Endodermal cell (in vitro differentiated cells): Measurements from ENCODE around the gene CCT2. TPM values are rescaled to one million over a fixed set of nuclear protein-coding genes. Genes with fewer than 3 reads are reported as not detected.

Experiments
- DNase-seq: peaks from one replicate; pipeline ENCODE4 v3.0.0-alpha.2; 2017
- H3K27ac ChIP-seq: 2 replicates; pipeline ENCODE4 v1.5.1; 2013; ENCODE audit warnings: mild to moderate bottlenecking, low read depth, low read length, moderate library complexity
- H3K27me3 ChIP-seq: 2 replicates; pipeline ENCODE4 v1.6.1; 2013; ENCODE audit warnings: mild to moderate bottlenecking, low read length, moderate library complexity; ENCODE audit not compliant: insufficient read depth, control insufficient read depth, poor library complexity, severe bottlenecking
- H3K36me3 ChIP-seq: 2 replicates; pipeline ENCODE4 v1.7.0; 2013; ENCODE audit warnings: mild to moderate bottlenecking, low read length, moderate library complexity; ENCODE audit not compliant: control insufficient read depth, insufficient read depth
- H3K4me1 ChIP-seq: one replicate; pipeline ENCODE4 v1.7.0; 2013; ENCODE audit warnings: low read length; ENCODE audit not compliant: control insufficient read depth, insufficient read depth
- H3K4me3 ChIP-seq: 2 replicates; pipeline ENCODE4 v1.5.1; 2013; ENCODE audit warnings: mild to moderate bottlenecking, low read length, moderate library complexity
- H3K9ac ChIP-seq: 2 replicates; pipeline ENCODE4 v1.6.1; 2013; ENCODE audit warnings: mild to moderate bottlenecking, low read length, moderate library complexity; ENCODE audit not compliant: poor library complexity, severe bottlenecking; ENCODE audit errors: extremely low read depth
- H3K9me3 ChIP-seq: 2 replicates; pipeline ENCODE4 v1.6.1; 2013; ENCODE audit warnings: mild to moderate bottlenecking, low read length, moderate library complexity; ENCODE audit not compliant: control insufficient read depth
- H3K27ac Mint-ChIP-seq: 2 replicates; pipeline ENCODE4 v1.8.0; 2020; ENCODE audit warnings: mixed read lengths
- H3K27me3 Mint-ChIP-seq: 2 replicates; pipeline ENCODE4 v1.8.0; 2021; ENCODE audit warnings: mild to moderate bottlenecking, mixed read lengths; ENCODE audit not compliant: insufficient read depth
- H3K36me3 Mint-ChIP-seq: 2 replicates; pipeline ENCODE4 v1.8.0; 2020; ENCODE audit warnings: low read depth, mixed read lengths
- H3K4me1 Mint-ChIP-seq: 2 replicates; pipeline ENCODE4 v1.8.0; 2020; ENCODE audit warnings: mixed read lengths
- H3K4me3 Mint-ChIP-seq: 2 replicates; pipeline ENCODE4 v1.8.0; 2020; ENCODE audit warnings: mild to moderate bottlenecking, moderate library complexity, mixed read lengths
- H3K9me3 Mint-ChIP-seq: 2 replicates; pipeline ENCODE4 v1.8.0; 2020; ENCODE audit warnings: mild to moderate bottlenecking, mixed read lengths
- WGBS, 2 experiments: methylation state at CpG; one replicate each; pipeline versions ENCODE4 v1.1.5 to v1.1.7; 2013; ENCODE audit warnings: missing lambda C conversion rate in 2 of 2, mixed read lengths in 1 of 2; ENCODE audit not compliant: insufficient coverage in 1 of 2, insufficient read length in 1 of 2; 5-methylcytosine and 5-hydroxymethylcytosine counted together
- total RNA-seq, 2 donors: library from RNA; stranded (reverse); fragmentation: NEBNext Ultra II Directional in 1 of 2; extraction: Animal tissue kit (Norgen Biotek cat#: 25700) in 1 of 2; gene quantifications; 2 replicates in 1 of 2; 3 replicates in 1 of 2; pipeline ENCODE4 v1.2.1, GENCODE V29; 2021
- TF ChIP-seq, protein P1 (sequence below): fragments of 200-600 bp; sonication (generic); conservative IDR thresholded peaks from 2 replicates; pipeline ENCODE4 v1.5.0; 2021; ENCODE audit warnings: antibody characterized with exemption, mild to moderate bottlenecking

Gene CCT2
- total RNA-seq, 2 donors from 2014 or later, result 284 to 319 TPM

DNA sequence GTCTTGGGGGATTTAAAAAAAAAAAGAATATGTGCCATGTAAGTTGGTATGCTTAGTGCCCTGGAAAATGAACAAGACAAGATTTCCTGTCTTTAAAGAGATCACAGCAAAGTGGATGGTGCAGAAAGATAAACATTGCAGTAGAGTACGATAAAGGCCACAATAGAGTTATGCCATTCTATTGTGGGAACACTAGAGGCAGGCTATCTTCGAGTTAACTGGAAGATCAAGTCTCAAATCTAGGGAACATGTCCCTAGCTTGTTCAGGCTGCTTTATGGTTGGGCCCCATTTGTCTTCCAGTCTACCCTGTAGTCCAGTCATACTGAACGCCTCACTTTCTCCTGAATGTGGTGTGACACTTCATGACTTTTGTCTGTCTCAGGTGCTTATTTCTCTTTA lies 18.7 kb upstream of the CCT2 start:
- no peak for DNase-seq
- Mint-ChIP-seq H3K9me3 (no peaks in the 10 kb centered on the region), H3K27me3 (no peaks in the 10 kb centered on the region), H3K4me1 (no peaks in the 10 kb centered on the region), H3K4me3 (no peak overlapping the region), H3K27ac (peak overlapping the region; percentile 19), H3K36me3 (peaks cover 16% of the 10 kb centered on the region)
- no peak overlapping the region for H3K4me3 ChIP-seq
- TF ChIP-seq, protein P1, sequence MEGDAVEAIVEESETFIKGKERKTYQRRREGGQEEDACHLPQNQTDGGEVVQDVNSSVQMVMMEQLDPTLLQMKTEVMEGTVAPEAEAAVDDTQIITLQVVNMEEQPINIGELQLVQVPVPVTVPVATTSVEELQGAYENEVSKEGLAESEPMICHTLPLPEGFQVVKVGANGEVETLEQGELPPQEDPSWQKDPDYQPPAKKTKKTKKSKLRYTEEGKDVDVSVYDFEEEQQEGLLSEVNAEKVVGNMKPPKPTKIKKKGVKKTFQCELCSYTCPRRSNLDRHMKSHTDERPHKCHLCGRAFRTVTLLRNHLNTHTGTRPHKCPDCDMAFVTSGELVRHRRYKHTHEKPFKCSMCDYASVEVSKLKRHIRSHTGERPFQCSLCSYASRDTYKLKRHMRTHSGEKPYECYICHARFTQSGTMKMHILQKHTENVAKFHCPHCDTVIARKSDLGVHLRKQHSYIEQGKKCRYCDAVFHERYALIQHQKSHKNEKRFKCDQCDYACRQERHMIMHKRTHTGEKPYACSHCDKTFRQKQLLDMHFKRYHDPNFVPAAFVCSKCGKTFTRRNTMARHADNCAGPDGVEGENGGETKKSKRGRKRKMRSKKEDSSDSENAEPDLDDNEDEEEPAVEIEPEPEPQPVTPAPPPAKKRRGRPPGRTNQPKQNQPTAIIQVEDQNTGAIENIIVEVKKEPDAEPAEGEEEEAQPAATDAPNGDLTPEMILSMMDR, result peak; percentile 54
- H3K9me3 ChIP-seq, result no peaks in the 10 kb centered on the region
- H3K36me3 ChIP-seq, result peaks cover 71% of the 10 kb centered on the region
- H3K27ac ChIP-seq, result no peak overlapping the region
- H3K9ac ChIP-seq, result no peak overlapping the region
- H3K27me3 ChIP-seq, result no peaks in the 10 kb centered on the region
- WGBS, 2 experiments, result 90 to 98% methylated on average over 3 of the region's 3 CpGs
- no peaks in the 10 kb centered on the region for H3K4me1 ChIP-seq

DNA sequence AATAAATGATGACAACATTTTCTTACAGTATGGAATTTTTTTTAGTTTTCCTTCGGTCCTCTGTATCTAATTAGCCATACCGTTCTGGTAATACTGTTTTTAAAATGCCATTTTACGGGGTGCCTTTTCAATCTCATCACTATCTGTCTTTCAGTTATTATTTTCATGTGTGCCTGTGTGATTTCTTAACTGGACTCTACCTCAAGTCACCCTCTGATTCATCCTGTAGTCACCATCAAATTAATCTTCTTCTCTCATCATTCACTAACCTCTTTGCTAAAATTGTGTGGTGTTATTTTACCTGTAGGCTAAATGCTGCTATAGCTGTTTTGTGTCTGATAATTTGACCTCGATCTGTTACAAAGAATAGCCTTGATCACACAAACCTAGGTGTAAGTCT lies 16.0 kb upstream of the CCT2 start:
- Mint-ChIP-seq H3K4me1 (no peaks in the 10 kb centered on the region), H3K4me3 (no peak overlapping the region), H3K27me3 (no peaks in the 10 kb centered on the region), H3K36me3 (peaks cover 25% of the 10 kb centered on the region), H3K9me3 (no peaks in the 10 kb centered on the region), H3K27ac (no peak overlapping the region)
- WGBS, 2 experiments, result 90 to 95% methylated on average over 2 to 4 of the region's 4 CpGs
- DNase-seq, result no peak
- Histone ChIP-seq H3K9ac (no peak overlapping the region), H3K36me3 (peaks cover 73% of the 10 kb centered on the region), H3K27me3 (no peaks in the 10 kb centered on the region), H3K9me3 (no peaks in the 10 kb centered on the region), H3K4me3 (no peak overlapping the region), H3K4me1 (no peaks in the 10 kb centered on the region), H3K27ac (no peak overlapping the region)
- TF ChIP-seq, protein P1, result no peak

DNA sequence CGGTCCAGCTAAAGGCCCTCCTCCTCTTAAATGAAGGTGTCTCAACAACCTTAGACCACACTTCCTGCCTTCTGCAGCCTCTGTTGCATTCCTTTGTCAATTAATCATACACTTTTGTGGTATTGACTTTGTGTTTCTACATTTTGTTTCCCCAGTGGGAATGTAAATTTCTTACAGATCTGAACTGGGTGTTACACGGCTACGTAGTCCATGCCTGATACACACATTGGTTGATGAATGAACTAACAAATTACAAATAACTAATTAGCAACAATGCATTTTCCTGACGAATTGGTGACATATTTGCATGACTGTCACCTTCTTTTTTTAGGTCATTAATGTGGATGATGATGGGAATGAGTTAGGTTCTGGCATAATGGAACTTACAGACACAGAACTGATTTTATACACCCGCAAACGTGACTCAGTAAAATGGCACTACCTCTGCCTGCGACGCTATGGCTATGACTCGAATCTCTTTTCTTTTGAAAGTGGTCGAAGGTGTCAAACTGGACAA lies 15.2 kb upstream of the CCT2 start:
- H3K27ac Mint-ChIP-seq, result no peak overlapping the region
- H3K9ac ChIP-seq, result no peak overlapping the region
- no peaks in the 10 kb centered on the region for H3K9me3 ChIP-seq
- H3K27me3 Mint-ChIP-seq, result no peaks in the 10 kb centered on the region
- H3K4me3 ChIP-seq, result no peak overlapping the region
- H3K36me3 ChIP-seq, result peaks cover 73% of the 10 kb centered on the region
- no peak overlapping the region for H3K27ac ChIP-seq
- DNase-seq, result no peak
- 88 to 93% methylated on average over 3 to 10 of the region's 10 CpGs for WGBS, 2 experiments
- no peaks in the 10 kb centered on the region for H3K4me1 ChIP-seq
- H3K36me3 Mint-ChIP-seq, result peaks cover 33% of the 10 kb centered on the region
- H3K4me1 Mint-ChIP-seq, result no peaks in the 10 kb centered on the region
- TF ChIP-seq, protein P1, result no peak
- no peaks in the 10 kb centered on the region for H3K9me3 Mint-ChIP-seq
- H3K4me3 Mint-ChIP-seq, result no peak overlapping the region
- H3K27me3 ChIP-seq, result no peaks in the 10 kb centered on the region
